Measurements from ENCODE around the gene CASD1. TPM values are rescaled to one million over a fixed set of nuclear protein-coding genes. Genes with fewer than 3 reads are reported as not detected.

Gene CASD1
- total and polyA plus RNA-seq, 2 experiments from 2014 or later = 15.5 to 38.1 TPM

DNA sequence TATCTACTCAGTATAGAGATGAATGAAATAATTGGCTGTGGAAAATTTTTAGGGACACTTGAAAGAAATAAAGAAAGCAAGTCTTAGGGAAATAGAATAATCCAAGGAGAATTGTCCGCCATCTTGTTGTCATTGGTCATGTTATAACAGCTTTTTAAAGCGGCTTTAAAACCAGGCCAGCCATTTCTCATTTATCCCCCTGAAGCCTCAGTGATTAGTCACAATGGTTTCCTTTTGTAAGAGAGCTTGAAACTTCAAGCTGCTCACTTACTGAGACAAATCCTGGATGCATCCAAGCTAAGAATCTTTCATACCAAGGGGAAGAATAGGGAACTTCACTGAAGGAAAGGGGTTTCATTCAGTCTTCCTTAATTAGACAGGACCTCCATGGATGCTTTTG is 78.5 kb downstream of the CASD1 start:
- H3K9me2 ChIP-seq (ENCODE audit: insufficient read depth) = 0 out of 2 replicates have a peak, but pooled peaks cover 5% of the 10 kb centered on the region
- Mint-ChIP-seq H3K4me3 (no peak overlapping the region), H3K27me3 (ENCODE audit: insufficient read depth, low read depth, poor library complexity) (no peaks in the 10 kb centered on the region), H3K36me3 (ENCODE audit: low read depth) (peaks cover 20% of the 10 kb centered on the region; the same call in 2 of the 3 replicates), H3K4me1 (peaks cover 9% of the 10 kb centered on the region; the same call in 1 of the 3 replicates), H3K9me3 (peaks cover 5% of the 10 kb centered on the region; the same call in 1 of the 3 replicates), H3K27ac (no peak overlapping the region)
- no peaks in the 10 kb centered on the region for H3K36me3 ChIP-seq (ENCODE audit: insufficient read depth)
- H2AFZ ChIP-seq = no peak overlapping the region
- no peak overlapping the region for H3K27ac ChIP-seq (ENCODE audit: low read depth)
- H3K4me2 ChIP-seq = no peak overlapping the region
- ATAC-seq (no peak), DNase-seq (ENCODE audit: low spot score) (no peak)
- H4K20me1 ChIP-seq (replicated peaks; ENCODE audit: insufficient read depth) = no peaks in the 10 kb centered on the region
- no peak overlapping the region for H3K4me3 ChIP-seq
- H3K79me2 ChIP-seq (replicated peaks; ENCODE audit: insufficient read depth) = no peaks in the 10 kb centered on the region
- no peaks in the 10 kb centered on the region for H3F3A ChIP-seq (replicated peaks; ENCODE audit: low read depth)
- no peaks in the 10 kb centered on the region for H3K4me1 ChIP-seq (ENCODE audit: insufficient read depth)
- H3K27me3 ChIP-seq (ENCODE audit: insufficient read depth) = no peaks in the 10 kb centered on the region
- TF ChIP-seq, protein P1, sequence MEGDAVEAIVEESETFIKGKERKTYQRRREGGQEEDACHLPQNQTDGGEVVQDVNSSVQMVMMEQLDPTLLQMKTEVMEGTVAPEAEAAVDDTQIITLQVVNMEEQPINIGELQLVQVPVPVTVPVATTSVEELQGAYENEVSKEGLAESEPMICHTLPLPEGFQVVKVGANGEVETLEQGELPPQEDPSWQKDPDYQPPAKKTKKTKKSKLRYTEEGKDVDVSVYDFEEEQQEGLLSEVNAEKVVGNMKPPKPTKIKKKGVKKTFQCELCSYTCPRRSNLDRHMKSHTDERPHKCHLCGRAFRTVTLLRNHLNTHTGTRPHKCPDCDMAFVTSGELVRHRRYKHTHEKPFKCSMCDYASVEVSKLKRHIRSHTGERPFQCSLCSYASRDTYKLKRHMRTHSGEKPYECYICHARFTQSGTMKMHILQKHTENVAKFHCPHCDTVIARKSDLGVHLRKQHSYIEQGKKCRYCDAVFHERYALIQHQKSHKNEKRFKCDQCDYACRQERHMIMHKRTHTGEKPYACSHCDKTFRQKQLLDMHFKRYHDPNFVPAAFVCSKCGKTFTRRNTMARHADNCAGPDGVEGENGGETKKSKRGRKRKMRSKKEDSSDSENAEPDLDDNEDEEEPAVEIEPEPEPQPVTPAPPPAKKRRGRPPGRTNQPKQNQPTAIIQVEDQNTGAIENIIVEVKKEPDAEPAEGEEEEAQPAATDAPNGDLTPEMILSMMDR (conservative IDR thresholded peaks at IDR 0.05; ENCODE audit: low read depth in 2 of 2) = no peak
- TF ChIP-seq CREB1 (CRISPR knock-in tag; IDR thresholded peaks at IDR 0.05; ENCODE audit: low read depth) (no peak), JUNB (IDR thresholded peaks at IDR 0.05; ENCODE audit: unreplicated experiment) (no peak)

DNA sequence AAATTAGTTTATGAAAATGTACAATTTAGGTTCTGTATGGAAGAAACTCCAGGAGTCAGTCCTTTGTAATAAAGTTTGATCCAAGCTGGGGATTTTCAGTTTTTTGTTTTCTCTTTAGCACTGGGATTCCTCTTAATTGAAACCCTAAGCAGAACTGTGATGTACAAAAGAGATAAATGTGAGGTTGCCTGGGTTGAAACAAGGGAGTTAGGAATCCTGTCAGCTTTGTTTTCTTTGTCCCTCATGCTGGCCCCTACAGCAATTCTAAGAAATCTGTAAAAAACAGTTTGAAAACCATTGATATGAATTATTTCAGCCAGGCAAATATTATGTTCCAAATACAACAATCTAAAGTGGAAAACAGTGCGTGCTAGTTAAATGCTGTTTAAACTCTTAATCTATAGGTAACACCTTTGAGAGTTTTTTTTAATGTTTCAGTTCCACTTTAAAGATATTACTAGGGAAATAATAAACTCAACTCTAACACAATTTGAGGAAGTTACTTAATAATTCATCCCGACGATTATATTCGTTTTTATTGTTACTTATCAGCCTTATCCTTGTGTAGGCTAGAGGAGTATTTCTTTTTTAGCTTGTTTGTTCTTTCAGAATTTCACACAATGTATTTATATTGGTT is 81.0 kb downstream of the CASD1 start:
- Histone ChIP-seq H3K4me1 (ENCODE audit: insufficient read depth) (no peaks in the 10 kb centered on the region), H3K36me3 (ENCODE audit: insufficient read depth) (no peaks in the 10 kb centered on the region), H3K27me3 (ENCODE audit: insufficient read depth) (no peaks in the 10 kb centered on the region), H3K79me2 (replicated peaks; ENCODE audit: insufficient read depth) (no peaks in the 10 kb centered on the region), H3K27ac (ENCODE audit: low read depth) (no peak overlapping the region), H3K4me3 (no peak overlapping the region), H4K20me1 (replicated peaks; ENCODE audit: insufficient read depth) (no peaks in the 10 kb centered on the region), H3F3A (replicated peaks; ENCODE audit: low read depth) (no peaks in the 10 kb centered on the region), H2AFZ (no peak overlapping the region), H3K9me2 (ENCODE audit: insufficient read depth) (0 out of 2 replicates have a peak, but pooled peaks cover 5% of the 10 kb centered on the region), H3K4me2 (no peak overlapping the region)
- Mint-ChIP-seq H3K27me3 (ENCODE audit: insufficient read depth, low read depth, poor library complexity) (no peaks in the 10 kb centered on the region), H3K4me3 (no peak overlapping the region), H3K4me1 (peaks cover 9% of the 10 kb centered on the region; the same call in 1 of the 3 replicates), H3K9me3 (peaks cover 5% of the 10 kb centered on the region; the same call in 1 of the 3 replicates), H3K36me3 (ENCODE audit: low read depth) (peaks cover 20% of the 10 kb centered on the region; the same call in 2 of the 3 replicates), H3K27ac (no peak overlapping the region)
- no peak for ATAC-seq
- no peak for DNase-seq (ENCODE audit: low spot score)
- no peak for TF ChIP-seq ETS1 (IDR thresholded peaks at IDR 0.05)
- TF ChIP-seq ZNF331 (CRISPR knock-in tag; IDR thresholded peaks at IDR 0.05; ENCODE audit: low read depth) = no peak
- no peak for TF ChIP-seq POLR2AphosphoS5 (IDR thresholded peaks at IDR 0.05; ENCODE audit: low read depth)
- no peak for TF ChIP-seq ZNF114 (CRISPR knock-in tag; IDR thresholded peaks at IDR 0.05)
- TF ChIP-seq CREB1 (CRISPR knock-in tag; IDR thresholded peaks at IDR 0.05; ENCODE audit: low read depth) = no peak
- TF ChIP-seq EZH2 (IDR thresholded peaks at IDR 0.05; ENCODE audit: low read depth, unreplicated experiment) = no peak
- TF ChIP-seq, protein P1 (conservative IDR thresholded peaks at IDR 0.05; ENCODE audit: low read depth in 2 of 2) = no peak
- no peak for TF ChIP-seq ZNF462 (CRISPR knock-in tag; IDR thresholded peaks at IDR 0.05)
